Epithelial cell of umbilical artery (primary cell): Measurements from ENCODE around the gene ARL5A. TPM values are rescaled to one million over a fixed set of nuclear protein-coding genes. Genes with fewer than 3 reads are reported as not detected.

Experiments used
- total RNA-seq: library from RNA; depleted of rRNA; stranded (reverse); fragments of >200 nt; gene quantifications from 2 replicates; pipeline ENCODE4 v1.2.3, GENCODE V29; 2014

ARL5A gene
- total RNA-seq, result 81.0 and 99.1 TPM in 2 replicates

GRCh38 chr2:151828143-151828889, at the start of gene ARL5A:
Gene ARL5A, minus strand, starts transcription at chr2:151828421. Its CDS starts 245 bp downstream, at chr2:151828176.

Other genes starting within 250 kb of the ARL5A start
- gene NEB, start 93.9 kb downstream of the ARL5A start, total RNA-seq, result 0.32 and 0.46 TPM in 2 replicates